ENCODE measurements around the gene DDOST. TPM values are rescaled to one million over a fixed set of nuclear protein-coding genes. Genes with fewer than 3 reads are reported as not detected.

The DDOST gene
- polyA plus RNA-seq, 1 donor (not counting 4 experiments of a cell fraction or from before 2014, with no cell fraction given) = 263 TPM

DNA sequence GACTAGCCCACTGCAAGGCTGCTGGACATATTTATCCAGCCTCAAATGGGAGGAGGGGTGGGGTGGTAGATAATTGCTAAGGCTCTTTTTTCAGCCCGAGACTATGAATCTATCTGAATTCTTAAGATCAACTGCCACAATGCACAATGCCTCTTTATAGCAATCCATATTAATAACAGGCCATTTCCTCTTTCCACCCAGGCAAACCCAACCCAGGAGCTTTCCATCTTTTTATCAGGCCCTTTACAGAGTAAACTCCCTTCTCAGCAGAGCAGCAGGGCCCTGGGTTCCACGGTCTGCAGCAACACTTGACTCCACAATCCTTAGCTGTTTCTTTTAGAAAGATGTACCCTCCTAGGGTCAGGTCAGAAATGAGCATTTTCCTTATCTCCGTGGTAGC, 806 bp downstream of the DDOST start:
- no peak for FAIRE-seq
- H3K27me3 ChIP-seq (ENCODE audit: control insufficient read depth, extremely low read depth, insufficient read depth, low read length) = no peaks in the 10 kb centered on the region
- peak overlapping the region; percentile 92 for H3K9ac ChIP-seq (ENCODE audit: control insufficient read depth, extremely low read depth, insufficient read depth, low read length)
- peak overlapping the region; percentile 82 for H3K27ac ChIP-seq (ENCODE audit: control insufficient read depth, insufficient read depth, low read length)
- peak overlapping the region; percentile 96 to 99 (median 98) for H3K4me3 ChIP-seq (ENCODE audit: control insufficient read depth in 2 of 3, extremely low read depth in 1 of 3, insufficient read depth in 2 of 3, low read depth in 1 of 3, low read length in 3 of 3)
- no peaks in the 10 kb centered on the region for H3K9me3 ChIP-seq (ENCODE audit: control insufficient read depth, low read depth, low read length)
- TF ChIP-seq, protein P1, sequence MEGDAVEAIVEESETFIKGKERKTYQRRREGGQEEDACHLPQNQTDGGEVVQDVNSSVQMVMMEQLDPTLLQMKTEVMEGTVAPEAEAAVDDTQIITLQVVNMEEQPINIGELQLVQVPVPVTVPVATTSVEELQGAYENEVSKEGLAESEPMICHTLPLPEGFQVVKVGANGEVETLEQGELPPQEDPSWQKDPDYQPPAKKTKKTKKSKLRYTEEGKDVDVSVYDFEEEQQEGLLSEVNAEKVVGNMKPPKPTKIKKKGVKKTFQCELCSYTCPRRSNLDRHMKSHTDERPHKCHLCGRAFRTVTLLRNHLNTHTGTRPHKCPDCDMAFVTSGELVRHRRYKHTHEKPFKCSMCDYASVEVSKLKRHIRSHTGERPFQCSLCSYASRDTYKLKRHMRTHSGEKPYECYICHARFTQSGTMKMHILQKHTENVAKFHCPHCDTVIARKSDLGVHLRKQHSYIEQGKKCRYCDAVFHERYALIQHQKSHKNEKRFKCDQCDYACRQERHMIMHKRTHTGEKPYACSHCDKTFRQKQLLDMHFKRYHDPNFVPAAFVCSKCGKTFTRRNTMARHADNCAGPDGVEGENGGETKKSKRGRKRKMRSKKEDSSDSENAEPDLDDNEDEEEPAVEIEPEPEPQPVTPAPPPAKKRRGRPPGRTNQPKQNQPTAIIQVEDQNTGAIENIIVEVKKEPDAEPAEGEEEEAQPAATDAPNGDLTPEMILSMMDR (optimal IDR thresholded peaks at IDR 0.05 in 1 of 3, IDR thresholded peaks at IDR 0.05 in 1 of 3, conservative IDR thresholded peaks at IDR 0.05 in 1 of 3; ENCODE audit: extremely low read depth in 1 of 3, insufficient read depth in 2 of 3, low read length in 3 of 3) = no peak
- TF ChIP-seq EZH2 (IDR thresholded peaks at IDR 0.05; ENCODE audit: low read length) = no peak
- dilution Hi-C loops (cut with MboI; ENCODE audit: extremely low pct_ligation_motif_present, low sequenced_read_pairs) = no loop called here
- peak overlapping the region; percentile 77 for H2AFZ ChIP-seq (ENCODE audit: control insufficient read depth, low read length)
- peaks cover 59% of the 10 kb centered on the region for H3K79me2 ChIP-seq (ENCODE audit: control insufficient read depth, insufficient read depth, low read length)
- DNase-seq (ENCODE audit: low read depth, low spot score) = no peak
- H3K36me3 ChIP-seq (ENCODE audit: control insufficient read depth in 2 of 2, extremely low read depth in 1 of 2, insufficient read depth in 2 of 2, low read length in 2 of 2) = peaks cover 22 to 37% of the 10 kb centered on the region in 2 experiments
- peaks cover 3% of the 10 kb centered on the region for H4K20me1 ChIP-seq (ENCODE audit: control insufficient read depth, extremely low read depth, insufficient read depth, low read length)
- no peaks in the 10 kb centered on the region for H3K9me1 ChIP-seq (ENCODE audit: control insufficient read depth, extremely low read depth, insufficient read depth, low read length)
- H3K4me2 ChIP-seq (ENCODE audit: control insufficient read depth, extremely low read depth, insufficient read depth, low read depth, low read length) = peak overlapping the region; percentile 96
- peaks cover 16% of the 10 kb centered on the region for H3K4me1 ChIP-seq (ENCODE audit: control insufficient read depth, extremely low read depth, insufficient read depth, low read length)

DNA sequence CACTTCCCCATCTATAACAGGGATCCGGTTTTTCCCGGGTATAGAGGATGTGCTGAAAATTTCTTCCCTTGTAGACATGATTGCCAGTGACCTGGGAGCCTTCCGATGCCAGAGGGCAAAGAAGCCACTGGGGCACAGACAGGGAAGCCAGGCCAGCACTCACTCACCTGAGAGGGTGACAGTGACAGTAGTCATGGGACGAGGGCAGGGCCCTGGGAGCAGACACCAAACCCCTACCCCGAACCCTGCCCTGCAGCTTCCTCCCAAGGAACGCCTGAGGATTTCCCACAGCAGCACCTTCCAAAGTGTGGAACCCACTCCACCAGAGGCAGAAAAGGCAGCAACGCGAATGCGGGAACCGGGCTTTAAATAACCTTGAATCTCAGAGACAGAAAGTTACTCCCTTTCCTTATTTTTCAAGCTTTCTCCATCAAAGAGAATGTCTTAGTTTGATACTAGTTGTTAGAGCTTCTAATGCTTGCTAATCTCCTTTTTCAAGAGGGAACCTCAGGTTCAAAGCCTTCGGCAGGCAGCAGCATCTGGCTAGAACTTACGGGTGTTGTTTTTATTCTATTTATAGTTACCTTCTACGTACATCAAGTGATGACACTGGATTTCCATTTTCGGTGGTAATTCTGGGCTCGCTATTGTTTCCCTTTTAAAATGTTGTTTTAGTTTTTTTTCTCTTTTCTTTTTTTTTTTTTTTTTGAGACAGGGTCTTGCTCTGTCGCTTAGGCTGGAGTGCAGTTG, 2.8 kb downstream of the DDOST start:
- TF ChIP-seq, protein P1 (optimal IDR thresholded peaks at IDR 0.05 in 1 of 3, IDR thresholded peaks at IDR 0.05 in 1 of 3, conservative IDR thresholded peaks at IDR 0.05 in 1 of 3; ENCODE audit: extremely low read depth in 1 of 3, insufficient read depth in 2 of 3, low read length in 3 of 3) = no peak
- no peak for TF ChIP-seq EZH2 (IDR thresholded peaks at IDR 0.05; ENCODE audit: low read length)
- Histone ChIP-seq H3K36me3 (ENCODE audit: control insufficient read depth in 2 of 2, extremely low read depth in 1 of 2, insufficient read depth in 2 of 2, low read length in 2 of 2) (peaks cover 27 to 55% of the 10 kb centered on the region in 2 experiments), H4K20me1 (ENCODE audit: control insufficient read depth, extremely low read depth, insufficient read depth, low read length) (peaks cover 6% of the 10 kb centered on the region), H2AFZ (ENCODE audit: control insufficient read depth, low read length) (no peak overlapping the region), H3K27ac (ENCODE audit: control insufficient read depth, insufficient read depth, low read length) (no peak overlapping the region), H3K4me3 (ENCODE audit: control insufficient read depth in 2 of 3, extremely low read depth in 1 of 3, insufficient read depth in 2 of 3, low read depth in 1 of 3, low read length in 3 of 3) (no peak overlapping the region), H3K4me1 (ENCODE audit: control insufficient read depth, extremely low read depth, insufficient read depth, low read length) (peaks cover 16% of the 10 kb centered on the region), H3K9me3 (ENCODE audit: control insufficient read depth, low read depth, low read length) (no peaks in the 10 kb centered on the region), H3K79me2 (ENCODE audit: control insufficient read depth, insufficient read depth, low read length) (peaks cover 61% of the 10 kb centered on the region), H3K9ac (ENCODE audit: control insufficient read depth, extremely low read depth, insufficient read depth, low read length) (no peak overlapping the region), H3K9me1 (ENCODE audit: control insufficient read depth, extremely low read depth, insufficient read depth, low read length) (no peaks in the 10 kb centered on the region), H3K4me2 (ENCODE audit: control insufficient read depth, extremely low read depth, insufficient read depth, low read depth, low read length) (no peak overlapping the region), H3K27me3 (ENCODE audit: control insufficient read depth, extremely low read depth, insufficient read depth, low read length) (no peaks in the 10 kb centered on the region)
- no peak for DNase-seq (ENCODE audit: low read depth, low spot score)
- no peak for FAIRE-seq
- dilution Hi-C loops (cut with MboI; ENCODE audit: extremely low pct_ligation_motif_present, low sequenced_read_pairs) = no loop called here

Data from keratinocyte (primary cell).